MCF 10A (cell line): ENCODE data around the gene ZNF90. TPM values are rescaled to one million over a fixed set of nuclear protein-coding genes. Genes with fewer than 3 reads are reported as not detected.
"Not testable (repeated sequence)": the region's sequence is repeated elsewhere in the genome, so short reads cannot be mapped to it uniquely, and the experiment has no call there.

Experiments
- BruUV-seq: library from RNA; stranded (reverse); fragments of 400-500 nt; replicated peaks from 2 replicates; lab custom pipeline; 2021; lab: Mats Ljungman, UMichigan
- CTCF ChIA-PET: fragments of 300-600 bp; sonication (Branson Sonifier 250); formaldehyde crosslinking; extraction: SDS; loops from one replicate; lab custom pipeline; 2021; ENCODE audit warnings: antibody characterized with exemption, inconsistent platforms; lab: Yijun Ruan, JAX
- POLR2A ChIA-PET: fragments of 300-600, 350-650 bp; sonication (Branson Sonifier 250); formaldehyde crosslinking; extraction: SDS; loops from one replicate; lab custom pipeline; 2020; ENCODE audit warnings: antibody characterized with exemption, inconsistent platforms; lab: Yijun Ruan, JAX
- DNase-seq: peaks from one replicate; pipeline ENCODE4 v3.0.0-alpha.2; 2018; ENCODE audit not compliant: unreplicated experiment
- H3K27ac Mint-ChIP-seq: one replicate; pipeline ENCODE4 v1.8.0; 2022; ENCODE audit warnings: mild to moderate bottlenecking, low read depth, mixed read lengths; ENCODE audit not compliant: unreplicated experiment
- H3K27me3 Mint-ChIP-seq: one replicate; pipeline ENCODE4 v1.8.0; 2022; ENCODE audit warnings: mixed read lengths; ENCODE audit not compliant: insufficient read depth, unreplicated experiment
- H3K36me3 Mint-ChIP-seq: one replicate; pipeline ENCODE4 v1.8.0; 2022; ENCODE audit warnings: mild to moderate bottlenecking, moderate library complexity, mixed read lengths; ENCODE audit not compliant: insufficient read depth, unreplicated experiment
- H3K4me1 Mint-ChIP-seq: one replicate; pipeline ENCODE4 v1.8.0; 2022; ENCODE audit warnings: mixed read lengths; ENCODE audit not compliant: insufficient read depth, unreplicated experiment
- H3K4me3 Mint-ChIP-seq: one replicate; pipeline ENCODE4 v1.8.0; 2022; ENCODE audit warnings: mild to moderate bottlenecking, moderate library complexity, mixed read lengths; ENCODE audit not compliant: unreplicated experiment
- H3K9me3 Mint-ChIP-seq: one replicate; pipeline ENCODE4 v1.8.0; 2022; ENCODE audit warnings: mixed read lengths; ENCODE audit not compliant: unreplicated experiment
- CTCF ChIP-seq: fragments of 200-600 bp; IDR thresholded peaks from one replicate; pipeline ENCODE4 v1.8.0; 2022; ENCODE audit warnings: antibody characterized with exemption, mild to moderate bottlenecking; ENCODE audit not compliant: unreplicated experiment
- intact Hi-C: fragments of 100-400 bp; cut with micrococcal nuclease; formaldehyde crosslinking; loops from 2 replicates; pipeline ENCODE4 v1.14.1; 2022
- total RNA-seq: library from RNA; stranded (reverse); gene quantifications from 2 replicates; pipeline ENCODE4 v1.2.3, GENCODE V29; 2022

Gene ZNF90
- total RNA-seq, 1 experiment from 2014 or later, result not detected

GRCh38 chr19:20060282-20060681 is 17.5 kb upstream of the ZNF90 start:
- CTCF ChIA-PET, result no interaction called here
- H3K9me3 Mint-ChIP-seq, result peaks cover 16% of the 10 kb centered on the region
- H3K27me3 Mint-ChIP-seq, result no peaks in the 10 kb centered on the region
- POLR2A ChIA-PET, result no interaction called here
- BruUV-seq, result no TSS peak
- DNase-seq, result no peak
- H3K4me1 Mint-ChIP-seq, result no peaks in the 10 kb centered on the region
- H3K36me3 Mint-ChIP-seq, result peaks cover 8% of the 10 kb centered on the region
- no peak for TF ChIP-seq CTCF
- intact Hi-C loops, result no loop called here
- no peak overlapping the region for H3K4me3 Mint-ChIP-seq
- H3K27ac Mint-ChIP-seq, result no peak overlapping the region

- no peaks in the 10 kb centered on the region for H3K4me1 Mint-ChIP-seq
- DNase-seq, result no peak
- CTCF ChIA-PET, result interaction anchor here (0.7 kb wide), 1 partner anchor 15 kb away, joined by 3 read pairs; no protein-coding TSS in a partner anchor
- intact Hi-C loops, result no loop called here
- H3K27me3 Mint-ChIP-seq, result no peaks in the 10 kb centered on the region
- H3K9me3 Mint-ChIP-seq, result peaks cover 26% of the 10 kb centered on the region
- H3K27ac Mint-ChIP-seq, result no peak overlapping the region
- H3K36me3 Mint-ChIP-seq, result no peaks in the 10 kb centered on the region
- POLR2A ChIA-PET, result no interaction called here
- no TSS peak for BruUV-seq
- no peak for TF ChIP-seq CTCF
- no peak overlapping the region for H3K4me3 Mint-ChIP-seq
These were observed 10.9 kb upstream of the ZNF90 start for GRCh38 chr19:20066861-20067260.

- Mint-ChIP-seq H3K27ac (no peak overlapping the region), H3K4me1 (no peaks in the 10 kb centered on the region), H3K9me3 (peaks cover 34% of the 10 kb centered on the region), H3K4me3 (no peak overlapping the region), H3K27me3 (no peaks in the 10 kb centered on the region), H3K36me3 (no peaks in the 10 kb centered on the region)
- BruUV-seq, result no TSS peak
- CTCF ChIA-PET, result interaction anchor here (0.6 kb wide), 1 partner anchor 171 kb away, joined by 3 read pairs; no protein-coding TSS in a partner anchor
- no peak for DNase-seq
- intact Hi-C loops, result no loop called here
- no peak for TF ChIP-seq CTCF
- POLR2A ChIA-PET, result no interaction called here
These were observed 9.9 kb upstream of the ZNF90 start for GRCh38 chr19:20067943-20068342.

GRCh38 chr19:20068559-20068958 is 9.2 kb upstream of the ZNF90 start:
- H3K4me1 Mint-ChIP-seq, BruUV-seq, POLR2A ChIA-PET, CTCF ChIA-PET, H3K27ac Mint-ChIP-seq, DNase-seq, H3K27me3 Mint-ChIP-seq, H3K4me3 Mint-ChIP-seq, intact Hi-C loops, H3K36me3 Mint-ChIP-seq: not testable (repeated sequence)
- peaks cover 40% of the 10 kb centered on the region for H3K9me3 Mint-ChIP-seq

- no peaks in the 10 kb centered on the region for H3K27me3 Mint-ChIP-seq
- no peak overlapping the region for H3K4me3 Mint-ChIP-seq
- intact Hi-C loops, result no loop called here
- no TSS peak for BruUV-seq
- no peaks in the 10 kb centered on the region for H3K4me1 Mint-ChIP-seq
- POLR2A ChIA-PET, result no interaction called here
- no peak for TF ChIP-seq CTCF
- no peak overlapping the region for H3K27ac Mint-ChIP-seq
- no peaks in the 10 kb centered on the region for H3K36me3 Mint-ChIP-seq
- DNase-seq, result no peak
- CTCF ChIA-PET, result no interaction called here
- peaks cover 41% of the 10 kb centered on the region for H3K9me3 Mint-ChIP-seq
These were observed 7.1 kb upstream of the ZNF90 start for GRCh38 chr19:20070691-20071090.
